ENCODE data around the gene TTBK2. TPM values are rescaled to one million over a fixed set of nuclear protein-coding genes. Genes with fewer than 3 reads are reported as not detected.

TTBK2 gene
- total and polyA plus RNA-seq, 2 experiments from 2014 or later: 11.9 to 29.0 TPM

DNA sequence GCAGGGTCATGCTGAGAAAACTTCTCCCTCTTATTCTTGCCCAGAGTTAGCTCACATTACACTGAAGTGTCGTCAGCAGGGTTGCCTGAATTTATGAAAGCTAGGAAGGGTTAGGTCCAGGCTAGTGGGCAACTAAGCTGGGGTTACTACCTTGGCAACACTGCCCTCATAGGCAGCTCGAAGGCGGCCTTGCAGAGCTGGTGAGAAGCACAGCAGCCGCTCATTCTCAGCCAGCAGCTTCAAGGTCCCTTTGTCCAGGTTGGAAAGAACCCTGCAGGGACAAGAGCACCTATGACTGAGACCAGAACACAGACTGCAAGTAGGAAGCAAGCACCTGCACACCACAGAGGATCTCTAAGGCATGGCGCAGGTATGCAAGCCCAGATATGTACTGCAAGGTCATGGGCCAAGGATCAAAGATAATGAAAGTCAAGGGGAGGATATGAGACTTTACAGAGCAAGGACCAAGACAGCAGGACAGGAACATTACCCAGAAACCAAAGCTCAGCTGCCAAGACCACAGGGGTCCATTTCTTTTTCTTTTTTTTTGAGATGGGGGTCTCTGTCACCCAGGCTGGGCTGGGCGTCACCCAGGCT lies 186.4 kb downstream of the TTBK2 start:
- Histone ChIP-seq H3K4me1 (ENCODE audit: low read depth) (no peaks in the 10 kb centered on the region), H3K27ac (no peak overlapping the region), H3K9me3 (ENCODE audit: low read depth) (no peaks in the 10 kb centered on the region), H3K36me3 (peaks cover 45% of the 10 kb centered on the region), H3K4me3 (no peak overlapping the region), H3K27me3 (no peaks in the 10 kb centered on the region)
- DNase-seq (ENCODE audit: low read depth in 1 of 2, low spot score in 1 of 2): no peak
- TF ChIP-seq, protein P1, sequence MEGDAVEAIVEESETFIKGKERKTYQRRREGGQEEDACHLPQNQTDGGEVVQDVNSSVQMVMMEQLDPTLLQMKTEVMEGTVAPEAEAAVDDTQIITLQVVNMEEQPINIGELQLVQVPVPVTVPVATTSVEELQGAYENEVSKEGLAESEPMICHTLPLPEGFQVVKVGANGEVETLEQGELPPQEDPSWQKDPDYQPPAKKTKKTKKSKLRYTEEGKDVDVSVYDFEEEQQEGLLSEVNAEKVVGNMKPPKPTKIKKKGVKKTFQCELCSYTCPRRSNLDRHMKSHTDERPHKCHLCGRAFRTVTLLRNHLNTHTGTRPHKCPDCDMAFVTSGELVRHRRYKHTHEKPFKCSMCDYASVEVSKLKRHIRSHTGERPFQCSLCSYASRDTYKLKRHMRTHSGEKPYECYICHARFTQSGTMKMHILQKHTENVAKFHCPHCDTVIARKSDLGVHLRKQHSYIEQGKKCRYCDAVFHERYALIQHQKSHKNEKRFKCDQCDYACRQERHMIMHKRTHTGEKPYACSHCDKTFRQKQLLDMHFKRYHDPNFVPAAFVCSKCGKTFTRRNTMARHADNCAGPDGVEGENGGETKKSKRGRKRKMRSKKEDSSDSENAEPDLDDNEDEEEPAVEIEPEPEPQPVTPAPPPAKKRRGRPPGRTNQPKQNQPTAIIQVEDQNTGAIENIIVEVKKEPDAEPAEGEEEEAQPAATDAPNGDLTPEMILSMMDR (IDR thresholded peaks at IDR 0.05; ENCODE audit: low read depth, low read length): no peak

DNA sequence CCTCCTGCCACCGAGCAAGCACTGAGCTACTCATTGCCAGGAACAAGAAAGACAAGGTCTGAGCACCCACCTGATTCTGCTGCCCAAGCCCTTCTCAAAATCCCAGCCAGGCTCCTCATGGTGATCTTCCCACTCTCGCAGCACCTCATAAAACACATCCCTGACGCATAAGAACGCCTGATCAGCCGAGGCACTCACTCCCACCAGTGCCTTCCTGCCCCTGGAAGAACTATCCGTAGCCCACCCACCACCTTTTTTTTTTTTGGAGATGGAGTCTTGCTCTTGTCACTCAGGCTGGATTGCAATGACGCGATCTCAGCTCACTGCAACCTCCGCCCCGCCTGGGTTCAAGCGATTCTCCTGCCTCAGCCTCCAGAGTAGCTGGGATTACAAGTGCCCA lies 187.6 kb downstream of the TTBK2 start:
- peaks cover 46% of the 10 kb centered on the region for H3K36me3 ChIP-seq
- DNase-seq (ENCODE audit: low read depth in 1 of 2, low spot score in 1 of 2): no peak
- no peaks in the 10 kb centered on the region for H3K27me3 ChIP-seq
- H3K9me3 ChIP-seq (ENCODE audit: low read depth): no peaks in the 10 kb centered on the region
- no peaks in the 10 kb centered on the region for H3K4me1 ChIP-seq (ENCODE audit: low read depth)
- no peak overlapping the region for H3K27ac ChIP-seq
- TF ChIP-seq, protein P1 (IDR thresholded peaks at IDR 0.05; ENCODE audit: low read depth, low read length): no peak
- H3K4me3 ChIP-seq: no peak overlapping the region

DNA sequence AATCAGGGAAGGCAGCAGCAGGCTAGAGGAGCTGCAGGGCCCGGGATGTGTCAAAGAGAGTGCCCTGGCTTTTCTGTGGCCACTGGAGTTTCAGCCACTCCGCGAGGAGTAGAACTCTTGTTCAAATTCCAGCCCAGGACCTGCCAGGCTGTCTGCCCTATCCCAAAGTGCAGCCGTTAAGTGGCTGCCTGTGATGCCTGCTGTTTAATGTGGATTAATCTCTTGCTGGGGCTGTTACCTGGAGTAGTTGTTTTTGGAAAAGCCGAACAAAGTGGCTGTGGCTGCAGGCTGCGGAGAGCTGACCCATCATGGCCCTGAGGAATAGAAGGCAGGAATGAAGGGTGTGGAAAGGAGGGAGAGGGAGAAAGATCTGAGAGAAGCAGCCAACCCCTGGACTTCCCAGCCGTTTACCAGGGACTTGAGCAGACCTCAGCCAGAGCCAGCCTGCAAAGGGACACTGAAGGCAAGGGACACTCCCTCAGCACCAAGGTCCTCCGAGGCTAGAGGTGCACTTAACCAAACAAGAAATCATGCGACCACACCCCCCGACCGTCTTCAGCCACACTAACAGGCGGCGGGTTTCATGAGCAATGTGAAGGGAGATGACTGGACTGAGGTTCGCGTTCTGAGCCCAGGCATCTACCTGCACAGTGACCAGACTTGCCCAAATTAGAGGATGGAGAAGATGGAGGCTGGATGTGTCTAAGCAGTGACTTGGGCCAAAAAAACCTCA lies 188.3 kb downstream of the TTBK2 start:
- TF ChIP-seq, protein P1 (IDR thresholded peaks at IDR 0.05; ENCODE audit: low read depth, low read length): no peak

DNA sequence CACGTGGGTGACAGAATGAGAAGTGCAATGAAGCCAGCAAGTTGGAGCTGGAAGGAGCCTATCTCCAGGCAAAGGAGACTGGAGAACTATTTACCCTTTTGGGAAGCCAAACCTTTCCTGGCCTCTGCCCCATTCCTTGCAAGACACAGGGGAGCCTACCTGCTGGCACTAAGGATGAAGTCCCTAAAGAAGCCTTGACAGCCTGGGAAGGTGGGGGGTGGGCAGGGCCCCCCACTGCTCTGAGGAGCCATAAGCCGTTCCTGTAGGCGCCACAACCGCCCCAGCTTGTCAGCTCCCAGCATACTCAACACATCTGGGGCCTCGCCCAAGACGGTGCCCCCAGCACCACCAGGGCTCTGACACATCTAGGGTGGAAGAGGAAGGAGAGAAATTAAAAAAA lies 189.1 kb downstream of the TTBK2 start:
- no peak for DNase-seq (ENCODE audit: low read depth in 1 of 2, low spot score in 1 of 2)
- Histone ChIP-seq H3K36me3 (peaks cover 52% of the 10 kb centered on the region), H3K27me3 (no peaks in the 10 kb centered on the region), H3K27ac (no peak overlapping the region), H3K4me3 (no peak overlapping the region), H3K4me1 (ENCODE audit: low read depth) (no peaks in the 10 kb centered on the region), H3K9me3 (ENCODE audit: low read depth) (no peaks in the 10 kb centered on the region)
- TF ChIP-seq, protein P1 (IDR thresholded peaks at IDR 0.05; ENCODE audit: low read depth, low read length): no peak

More for the DNA sequence above, 188.3 kb downstream of the TTBK2 start:
- Histone ChIP-seq H3K27me3 (no peaks in the 10 kb centered on the region), H3K36me3 (peaks cover 47% of the 10 kb centered on the region), H3K4me3 (no peak overlapping the region), H3K27ac (no peak overlapping the region), H3K9me3 (ENCODE audit: low read depth) (no peaks in the 10 kb centered on the region), H3K4me1 (ENCODE audit: low read depth) (no peaks in the 10 kb centered on the region)
- no peak for DNase-seq (ENCODE audit: low read depth in 1 of 2, low spot score in 1 of 2)

DNA sequence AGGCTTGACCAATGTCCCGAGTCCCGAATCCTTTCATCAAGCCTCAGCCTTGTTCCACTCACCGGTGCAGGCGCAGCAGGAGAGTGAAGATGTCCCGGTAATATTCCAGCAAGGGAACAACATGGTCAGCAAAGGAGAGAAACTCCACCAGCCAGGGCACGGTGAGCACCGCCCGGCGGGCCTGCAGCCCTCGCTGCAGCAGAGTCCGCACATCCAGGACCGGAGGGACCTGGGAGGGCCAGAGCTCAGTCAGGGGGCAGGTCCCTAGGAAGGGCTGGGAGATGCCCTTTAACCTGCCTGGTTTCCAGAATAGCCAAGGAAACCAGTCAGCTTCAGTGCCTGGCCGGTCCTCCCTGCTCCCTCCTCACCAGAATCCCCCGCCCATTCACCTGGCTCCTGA lies 190.0 kb downstream of the TTBK2 start:
- H3K36me3 ChIP-seq: peaks cover 58% of the 10 kb centered on the region
- TF ChIP-seq, protein P1 (IDR thresholded peaks at IDR 0.05; ENCODE audit: low read depth, low read length): no peak
- H3K4me1 ChIP-seq (ENCODE audit: low read depth): no peaks in the 10 kb centered on the region
- H3K27me3 ChIP-seq: no peaks in the 10 kb centered on the region
- DNase-seq (ENCODE audit: low read depth in 1 of 2, low spot score in 1 of 2): no peak
- H3K9me3 ChIP-seq (ENCODE audit: low read depth): no peaks in the 10 kb centered on the region
- H3K27ac ChIP-seq: no peak overlapping the region
- H3K4me3 ChIP-seq: no peak overlapping the region

Measured in cardiac muscle cell (in vitro differentiated cells and primary cell).